SW480 (cell line): ENCODE results near the gene SYK.
"Not testable (repeated sequence)": the region's sequence is repeated elsewhere in the genome, so short reads cannot be mapped to it uniquely, and the experiment has no call there.

Experiments used
- DNase-seq: peaks from one replicate; pipeline ENCODE4 v3.0.0-alpha.2; 2016; ENCODE audit warnings: low spot score

SYK gene

DNA sequence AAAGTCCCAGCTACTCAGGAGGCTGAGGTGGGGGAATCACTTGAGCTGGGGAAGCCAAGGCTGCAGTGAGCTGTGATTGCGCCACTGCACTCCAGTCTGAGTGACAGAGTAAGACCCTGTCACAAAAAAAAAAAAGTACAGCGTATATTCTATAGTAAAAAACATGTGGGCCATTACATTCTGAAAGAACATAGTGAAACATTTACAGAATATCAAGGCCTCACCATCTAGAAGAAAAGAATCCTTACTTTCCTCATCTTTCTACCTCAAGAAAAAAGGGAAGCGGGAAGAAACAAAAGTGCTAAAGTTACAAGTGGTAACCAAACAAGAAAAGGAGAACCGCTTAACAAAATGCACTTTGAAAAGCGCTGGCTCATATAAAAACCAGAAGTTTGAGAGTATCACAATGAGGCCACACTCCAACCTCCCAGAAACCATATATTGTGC is 5.7 kb upstream of the SYK start:
- no peak for DNase-seq

GRCh38 chr9:90799271-90799852 is 2.3 kb upstream of the SYK start:
- no peak for DNase-seq

DNA sequence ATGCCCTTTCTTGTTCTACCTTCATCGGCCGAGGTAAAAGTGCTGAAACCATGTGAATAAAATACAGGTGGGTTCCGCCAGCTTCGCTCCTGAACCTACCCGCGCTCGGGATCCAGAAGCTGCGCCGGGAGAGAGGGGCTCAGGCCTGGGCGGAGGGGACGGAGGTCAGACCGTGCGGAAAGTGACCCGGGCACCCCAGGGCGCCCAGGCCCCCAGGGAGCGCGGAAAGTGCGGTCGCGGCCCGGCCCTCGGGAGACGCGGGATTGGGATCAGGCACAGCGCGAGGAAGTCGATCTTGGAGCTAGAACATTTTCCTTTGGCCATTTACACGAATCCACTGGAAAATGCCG is 329 bp downstream of the SYK start:
- DNase-seq, result peak; percentile 34

DNA sequence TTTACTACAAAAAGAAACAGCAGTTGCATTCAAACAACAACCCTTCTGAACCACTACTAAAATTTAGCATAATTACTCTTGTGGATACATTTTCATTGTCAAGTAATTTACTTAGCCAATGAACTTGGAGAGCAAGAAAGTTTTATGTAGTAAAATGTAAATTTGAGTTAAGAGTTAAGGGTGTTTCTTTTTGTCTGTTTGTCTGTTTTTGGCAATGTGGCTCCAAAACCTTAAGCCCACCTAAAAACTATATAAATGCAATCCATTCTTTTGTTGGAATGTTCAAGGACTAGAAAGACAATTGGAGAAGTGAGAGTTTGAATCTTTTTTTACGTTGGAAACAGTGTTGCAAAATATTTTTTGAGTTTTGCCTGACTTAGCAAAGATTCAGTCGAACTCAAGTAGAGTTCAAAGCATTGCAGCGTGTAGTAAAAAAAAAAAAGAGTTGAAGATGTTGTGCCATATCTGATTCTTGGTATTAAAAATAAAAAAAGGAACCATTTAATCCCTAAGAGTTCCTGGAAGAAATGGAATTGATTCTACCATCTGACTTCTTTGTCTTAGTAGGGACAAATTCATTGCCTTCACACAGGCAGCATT is 867 bp downstream of the SYK start:
- DNase-seq, result no peak

DNA sequence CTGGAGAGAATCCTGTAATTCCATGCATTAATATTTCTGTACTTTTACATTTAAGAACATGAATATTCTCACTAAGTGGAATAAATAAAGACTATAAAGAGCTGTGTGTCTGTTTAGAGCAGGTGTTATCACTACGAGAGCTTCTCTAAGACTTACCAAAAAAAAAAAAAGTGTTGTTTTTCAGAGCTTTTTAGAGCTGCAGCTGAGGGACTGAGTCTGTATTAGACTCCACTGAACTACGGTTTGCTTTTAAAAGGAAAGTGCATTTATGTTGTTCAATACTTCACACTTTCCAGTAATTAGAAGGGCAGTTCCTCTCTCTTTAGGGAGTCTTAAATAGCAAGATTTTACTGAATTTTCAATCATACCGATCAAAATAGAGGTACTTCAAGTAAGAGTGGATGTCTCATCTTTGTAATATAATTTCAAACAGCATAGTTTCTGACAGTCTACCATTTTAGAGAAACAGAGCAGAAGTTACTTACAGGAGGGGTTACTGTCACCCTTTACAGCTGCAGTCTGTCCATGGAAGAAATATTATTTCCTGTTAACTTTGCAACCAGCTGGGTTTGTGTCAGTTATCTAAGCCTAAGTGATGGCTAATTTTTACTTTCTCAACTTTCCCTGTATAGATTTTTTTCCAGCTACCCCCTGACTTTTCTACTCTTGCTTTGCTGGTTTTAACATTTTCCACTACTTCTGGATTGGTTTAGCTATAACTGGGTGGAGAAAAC is 2.4 kb downstream of the SYK start:
- no peak for DNase-seq

DNA sequence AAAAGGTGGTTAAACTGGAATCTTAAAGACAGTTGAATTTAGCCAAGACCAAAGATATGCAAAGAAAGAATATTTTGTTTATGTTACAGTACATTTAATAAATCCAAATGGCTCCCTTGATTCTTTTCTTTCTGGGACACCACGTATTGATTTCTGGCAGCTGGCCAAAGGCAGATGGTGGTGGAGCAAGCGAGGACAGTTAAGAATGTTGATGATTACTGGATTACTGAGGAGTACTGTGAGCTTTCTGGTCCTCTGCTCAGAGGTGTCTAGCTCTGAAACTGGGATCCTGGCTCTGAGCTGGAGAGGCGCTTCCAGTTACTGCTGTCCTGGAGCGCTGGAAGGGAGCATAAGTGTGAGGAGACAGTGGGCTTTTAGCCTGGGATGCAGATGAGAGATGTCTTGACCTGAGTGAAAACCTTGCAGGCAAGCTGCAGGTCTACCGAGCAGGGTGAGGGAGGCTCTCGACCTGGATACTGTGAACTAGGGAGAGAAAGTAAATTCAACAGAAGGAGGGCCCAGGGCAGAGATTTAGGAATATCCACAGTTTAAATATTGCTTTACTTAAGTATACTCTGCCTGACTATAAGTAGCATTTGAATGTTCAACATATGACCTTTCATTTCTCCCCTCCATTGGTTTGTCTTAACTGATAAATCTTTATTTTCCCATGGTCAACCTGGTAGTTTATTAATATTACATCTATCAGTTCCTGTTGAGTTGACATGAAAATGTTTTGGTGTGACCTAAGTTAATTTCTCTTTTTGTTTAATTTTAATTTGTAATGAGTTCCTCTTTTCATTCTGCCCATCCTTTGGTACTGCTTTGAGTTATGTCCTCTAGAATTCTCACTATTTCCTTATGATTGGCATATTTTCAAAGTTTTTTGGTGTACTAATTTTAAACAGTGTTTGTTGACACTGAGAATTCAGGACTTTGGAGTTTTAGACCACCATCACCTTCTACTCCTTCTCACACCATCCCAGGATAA is 3.7 kb downstream of the SYK start:
- peak; percentile 21 for DNase-seq

DNA sequence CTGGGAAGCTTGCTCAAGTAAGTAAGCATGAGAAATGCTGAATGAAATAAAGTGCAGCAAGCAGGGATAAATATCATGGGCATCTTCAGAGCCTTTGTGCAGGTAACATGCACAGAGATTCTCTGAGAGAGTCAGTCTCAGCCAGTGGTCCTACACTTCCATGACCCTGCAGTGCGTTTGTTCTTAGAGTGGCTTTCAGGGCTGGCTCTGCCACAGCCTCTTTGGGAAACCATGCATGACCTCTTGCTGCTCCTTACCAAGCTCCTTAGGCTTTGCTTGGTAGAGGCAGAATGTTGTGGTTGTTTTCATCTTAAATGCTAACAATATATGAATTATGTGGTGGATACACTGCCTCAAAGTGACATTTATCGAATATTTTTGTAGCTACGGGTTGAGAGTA is 5.4 kb downstream of the SYK start:
- DNase-seq, result no peak

DNA sequence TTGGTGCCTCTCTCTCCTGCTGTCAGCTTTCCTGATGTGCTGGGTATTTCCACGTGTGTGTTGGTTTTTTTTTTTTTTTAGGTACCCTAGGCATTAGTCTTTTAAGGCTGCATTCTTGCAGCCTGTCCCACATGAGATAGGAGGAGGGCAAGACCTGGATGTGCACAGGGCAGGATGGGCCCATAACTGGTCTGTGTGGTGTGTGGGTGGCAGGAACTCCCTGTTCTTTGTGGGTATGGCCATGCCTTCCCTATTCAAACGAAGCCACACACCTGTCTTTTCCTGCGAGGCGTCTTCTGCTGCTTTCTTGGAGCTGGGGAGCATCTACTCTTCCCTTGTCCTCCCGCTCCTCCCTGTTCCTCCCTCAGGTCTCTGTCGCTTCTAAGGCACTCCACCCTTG is 6.8 kb downstream of the SYK start:
- no peak for DNase-seq

DNA sequence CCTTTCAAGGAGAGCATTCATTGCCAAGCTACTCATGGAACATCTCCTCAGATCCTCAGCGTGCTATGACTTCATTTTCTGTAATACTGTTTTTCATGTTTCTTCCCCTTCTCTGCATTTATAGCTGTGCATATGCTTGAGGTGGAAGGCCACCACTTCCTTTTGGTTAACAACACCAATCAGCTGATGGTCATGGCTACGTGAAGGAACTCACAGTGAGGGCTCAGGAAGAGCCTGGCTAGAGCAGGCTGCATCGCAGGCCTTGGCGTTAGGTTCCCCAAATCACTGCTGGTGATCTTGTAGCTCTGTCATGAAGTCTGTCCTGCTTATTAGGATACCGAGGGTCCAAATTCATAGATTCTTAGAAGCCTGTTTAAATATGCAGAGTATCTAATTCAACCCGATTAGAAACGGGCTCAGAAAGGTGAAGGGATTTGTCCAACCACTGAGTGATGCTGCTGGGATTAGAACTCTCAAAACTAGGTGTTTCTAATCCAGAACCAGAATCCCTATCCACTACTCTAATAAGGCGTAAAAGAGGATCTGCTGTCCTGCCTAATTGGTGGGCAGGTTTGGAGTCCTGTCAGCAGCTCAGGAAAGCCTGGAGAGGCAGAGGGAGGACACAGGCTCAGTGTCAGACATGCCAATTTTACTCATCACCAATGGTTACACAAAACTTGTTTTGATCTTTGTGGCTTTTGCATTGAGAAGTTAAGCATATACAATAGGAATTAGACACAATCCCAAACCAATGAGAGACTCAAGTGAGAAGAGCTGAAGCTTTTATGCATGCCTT is 7.5 kb downstream of the SYK start:
- no peak for DNase-seq

GRCh38 chr9:90810691-90811090 is 9.1 kb downstream of the SYK start:
- no peak for DNase-seq

GRCh38 chr9:90813046-90813445 is 11.4 kb downstream of the SYK start:
- no peak for DNase-seq

DNA sequence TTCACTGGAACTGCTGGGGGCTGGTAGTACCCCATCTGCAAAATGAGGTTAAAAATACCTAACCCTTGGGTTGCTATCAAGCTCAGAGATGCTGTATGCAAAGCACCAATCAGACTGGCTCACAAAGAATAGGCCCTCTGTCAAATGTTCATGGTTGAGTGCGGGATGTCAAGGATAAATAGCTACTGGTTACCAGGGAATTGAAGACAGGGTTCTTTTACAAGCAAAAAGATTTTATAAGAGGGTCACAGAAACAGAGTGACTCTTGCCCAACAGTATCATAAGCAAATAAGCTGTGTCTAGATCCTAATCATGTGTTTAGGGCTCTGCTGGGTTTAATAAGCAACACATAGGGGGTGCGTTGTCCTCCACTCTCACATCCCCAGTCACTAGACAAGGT is 11.9 kb downstream of the SYK start:
- DNase-seq, result no peak

GRCh38 chr9:90814355-90814754 is 12.7 kb downstream of the SYK start:
- no peak for DNase-seq

- no peak for DNase-seq
Measured at GRCh38 chr9:90815183-90815943, 13.7 kb downstream of the SYK start.

DNA sequence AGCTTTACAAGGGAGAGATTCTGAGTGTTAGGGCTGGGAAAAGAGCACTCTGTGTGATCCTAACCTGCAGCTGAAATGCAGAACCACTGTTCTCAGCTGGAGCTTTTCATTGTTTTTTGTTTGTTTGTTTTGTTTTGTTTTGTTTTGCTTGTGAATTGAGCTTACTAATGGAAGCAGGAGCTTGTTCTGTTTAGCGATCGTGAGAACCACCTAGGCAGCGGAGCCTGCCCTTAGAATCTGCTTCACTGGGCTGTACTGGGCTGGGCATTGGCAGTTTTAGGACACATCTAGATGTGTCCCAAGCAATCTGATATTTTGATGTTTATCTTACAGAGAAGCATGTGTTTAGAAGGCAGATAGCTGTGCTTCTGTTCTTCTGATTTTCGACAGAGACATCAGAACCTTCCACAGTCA is 14.3 kb downstream of the SYK start:
- no peak for DNase-seq

DNA sequence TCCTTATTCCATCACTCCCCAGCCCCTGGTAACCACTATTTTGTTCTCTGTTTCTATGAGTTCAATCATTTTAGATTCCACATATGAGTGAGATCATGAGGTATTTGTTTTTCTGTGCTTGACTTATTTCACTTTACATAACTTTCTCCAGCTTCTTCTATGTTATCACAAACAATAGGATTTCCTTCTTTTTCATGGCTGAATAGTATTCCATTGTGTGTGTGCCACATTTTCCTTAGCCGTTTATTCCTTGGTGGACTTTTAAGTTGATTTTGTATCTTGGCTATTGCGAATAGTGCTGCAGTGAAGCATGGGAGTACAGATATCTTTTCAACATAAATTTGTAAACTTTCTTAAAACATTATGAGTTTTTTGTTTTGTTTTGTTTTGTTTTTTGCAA is 15.1 kb downstream of the SYK start:
- DNase-seq, result no peak

- DNase-seq, result no peak
Measured at GRCh38 chr9:90818279-90818678, 16.7 kb downstream of the SYK start.

- DNase-seq, result not testable (repeated sequence)
Measured at GRCh38 chr9:90820406-90820805, 18.8 kb downstream of the SYK start.

- DNase-seq, result not testable (repeated sequence)
Measured at GRCh38 chr9:90821236-90821635, 19.6 kb downstream of the SYK start.

DNA sequence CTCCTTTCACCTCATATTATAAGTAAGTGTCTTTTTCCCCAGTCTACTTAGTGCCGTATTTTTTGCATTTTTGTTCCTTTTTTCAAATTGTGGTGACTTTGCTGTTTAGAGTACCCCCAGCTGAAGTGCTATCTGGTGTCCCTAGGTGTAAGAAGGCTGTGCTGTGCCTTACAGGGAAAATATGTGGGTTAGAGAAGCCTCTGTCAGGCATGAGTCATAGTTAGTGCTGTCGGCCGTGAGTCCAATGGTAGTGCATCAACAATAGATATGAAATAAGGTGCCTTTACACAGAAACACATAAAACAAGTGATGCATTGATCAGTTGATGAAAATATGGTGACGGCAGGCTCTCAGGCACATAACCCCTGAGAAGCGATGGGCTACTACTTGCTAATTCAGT is 20.1 kb downstream of the SYK start:
- no peak for DNase-seq

GRCh38 chr9:90822866-90823265 is 21.2 kb downstream of the SYK start:
- no peak for DNase-seq
